ENCODE measurements around the gene MRPL55.

Gene MRPL55

DNA sequence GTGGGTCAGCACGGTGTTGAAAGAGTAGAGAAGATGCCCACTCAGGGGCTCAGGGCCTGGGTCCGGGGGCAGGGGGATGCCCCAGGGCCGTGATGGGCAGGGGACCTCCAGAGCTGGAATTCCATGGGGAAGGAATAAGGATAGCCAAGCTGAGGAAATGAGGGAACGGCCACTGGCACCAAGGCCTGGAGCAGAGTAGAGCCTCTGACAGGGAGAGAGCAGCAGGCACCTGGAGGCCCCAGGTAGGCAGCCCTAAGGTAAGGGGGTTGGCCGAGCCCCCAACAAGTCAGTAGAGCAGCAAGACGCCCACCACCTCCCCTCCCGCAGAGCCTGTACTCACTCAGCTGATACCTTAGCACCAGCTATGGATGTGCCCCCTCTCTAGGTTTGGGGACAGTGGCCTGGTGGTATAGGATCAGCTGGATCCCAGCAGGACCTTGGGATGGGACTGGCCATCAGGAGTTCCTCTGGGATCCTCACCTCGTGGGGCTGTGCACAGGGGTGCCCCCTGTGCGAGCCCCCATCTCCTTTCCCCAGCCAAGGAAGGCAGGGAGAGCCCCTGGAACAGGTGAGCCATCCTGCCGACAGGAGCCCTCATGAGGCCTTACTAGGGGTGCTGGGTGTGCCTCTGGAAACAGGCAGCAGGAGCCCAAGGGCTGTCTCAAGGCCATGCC is 47.6 kb downstream of the MRPL55 start:
- TF ChIP-seq CTCF (conservative IDR thresholded peaks at IDR 0.05; ENCODE audit: low read depth, low read length) = no peak
- no peak overlapping the region for H3K4me3 ChIP-seq (IDR thresholded peaks at IDR 0.05; ENCODE audit: insufficient read depth, low read depth, low read length)
- H3K9ac ChIP-seq = no peak overlapping the region
- no peaks in the 10 kb centered on the region for H3K36me3 ChIP-seq (ENCODE audit: insufficient read depth)
- no peaks in the 10 kb centered on the region for H3K4me1 ChIP-seq (ENCODE audit: low read depth, poor library complexity, severe bottlenecking)
- no peaks in the 10 kb centered on the region for H4K20me1 ChIP-seq (ENCODE audit: insufficient read depth)
- no peak overlapping the region for H2AFZ ChIP-seq (ENCODE audit: low read depth)
- peaks cover 5% of the 10 kb centered on the region for H3K27me3 ChIP-seq (ENCODE audit: insufficient read depth, low read depth)
- no peak overlapping the region for H3K27ac ChIP-seq
- H3K4me2 ChIP-seq = no peak overlapping the region
- H3K79me2 ChIP-seq (ENCODE audit: insufficient read depth, low read depth) = no peaks in the 10 kb centered on the region

DNA sequence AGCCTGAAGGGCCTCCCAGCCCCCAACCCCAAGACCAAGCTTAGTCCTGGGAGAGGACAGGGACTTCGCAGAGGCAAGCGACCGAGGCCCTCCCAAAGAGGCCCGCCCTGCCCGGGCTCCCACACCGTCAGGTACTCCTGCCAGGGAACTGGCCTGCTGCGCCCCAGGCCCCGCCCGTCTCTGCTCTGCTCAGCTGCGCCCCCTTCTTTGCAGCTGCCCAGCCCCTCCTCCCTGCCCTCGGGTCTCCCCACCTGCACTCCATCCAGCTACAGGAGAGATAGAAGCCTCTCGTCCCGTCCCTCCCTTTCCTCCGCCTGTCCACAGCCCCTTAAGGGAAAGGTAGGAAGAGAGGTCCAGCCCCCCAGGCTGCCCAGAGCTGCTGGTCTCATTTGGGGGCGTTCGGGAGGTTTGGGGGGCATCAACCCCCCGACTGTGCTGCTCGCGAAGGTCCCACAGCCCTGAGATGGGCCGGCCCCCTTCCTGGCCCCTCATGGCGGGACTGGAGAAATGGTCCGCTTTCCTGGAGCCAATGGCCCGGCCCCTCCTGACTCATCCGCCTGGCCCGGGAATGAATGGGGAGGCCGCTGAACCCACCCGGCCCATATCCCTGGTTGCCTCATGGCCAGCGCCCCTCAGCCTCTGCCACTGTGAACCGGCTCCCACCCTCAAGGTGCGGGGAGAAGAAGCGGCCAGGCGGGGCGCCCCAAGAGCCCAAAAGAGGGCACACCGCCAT is 48.5 kb downstream of the MRPL55 start:
- H3K9ac ChIP-seq = no peak overlapping the region; the same call in 1 of the 2 replicates
- H3K4me1 ChIP-seq (ENCODE audit: low read depth, poor library complexity, severe bottlenecking) = no peaks in the 10 kb centered on the region
- H3K4me2 ChIP-seq = peak overlapping the region; percentile 77
- peak overlapping the region; percentile 76 for H3K4me3 ChIP-seq (IDR thresholded peaks at IDR 0.05; ENCODE audit: insufficient read depth, low read depth, low read length)
- H3K36me3 ChIP-seq (ENCODE audit: insufficient read depth) = no peaks in the 10 kb centered on the region
- H3K27ac ChIP-seq = no peak overlapping the region
- H3K79me2 ChIP-seq (ENCODE audit: insufficient read depth, low read depth) = no peaks in the 10 kb centered on the region
- no peak for TF ChIP-seq CTCF (conservative IDR thresholded peaks at IDR 0.05; ENCODE audit: low read depth, low read length)
- no peaks in the 10 kb centered on the region; the same call in 1 of the 2 replicates for H3K27me3 ChIP-seq (ENCODE audit: insufficient read depth, low read depth)
- H2AFZ ChIP-seq (ENCODE audit: low read depth) = peak overlapping the region; percentile 98
- no peaks in the 10 kb centered on the region for H4K20me1 ChIP-seq (ENCODE audit: insufficient read depth)

GRCh38 chr1:228059634-228060457 is 49.3 kb downstream of the MRPL55 start:
- Histone ChIP-seq H3K9ac (no peak overlapping the region; the same call in 1 of the 2 replicates), H3K79me2 (ENCODE audit: insufficient read depth, low read depth) (no peaks in the 10 kb centered on the region), H4K20me1 (ENCODE audit: insufficient read depth) (no peaks in the 10 kb centered on the region), H3K4me3 (IDR thresholded peaks at IDR 0.05; ENCODE audit: insufficient read depth, low read depth, low read length) (peak overlapping the region; percentile 76), H3K27me3 (ENCODE audit: insufficient read depth, low read depth) (no peaks in the 10 kb centered on the region; the same call in 1 of the 2 replicates), H3K27ac (no peak overlapping the region), H2AFZ (ENCODE audit: low read depth) (peak overlapping the region; percentile 98), H3K4me1 (ENCODE audit: low read depth, poor library complexity, severe bottlenecking) (no peaks in the 10 kb centered on the region), H3K4me2 (peak overlapping the region; percentile 77), H3K36me3 (ENCODE audit: insufficient read depth) (no peaks in the 10 kb centered on the region)
- TF ChIP-seq CTCF (conservative IDR thresholded peaks at IDR 0.05; ENCODE audit: low read depth, low read length) = no peak

- no peaks in the 10 kb centered on the region; the same call in 1 of the 2 replicates for H3K27me3 ChIP-seq (ENCODE audit: insufficient read depth, low read depth)
- no peaks in the 10 kb centered on the region for H3K36me3 ChIP-seq (ENCODE audit: insufficient read depth)
- H3K9ac ChIP-seq = no peak overlapping the region
- peak overlapping the region; percentile 98 for H2AFZ ChIP-seq (ENCODE audit: low read depth)
- no peaks in the 10 kb centered on the region for H3K79me2 ChIP-seq (ENCODE audit: insufficient read depth, low read depth)
- no peaks in the 10 kb centered on the region for H4K20me1 ChIP-seq (ENCODE audit: insufficient read depth)
- H3K4me1 ChIP-seq (ENCODE audit: low read depth, poor library complexity, severe bottlenecking) = no peaks in the 10 kb centered on the region
- H3K4me2 ChIP-seq = peak overlapping the region; percentile 77; the same call in 1 of the 2 replicates
- no peak for TF ChIP-seq CTCF (conservative IDR thresholded peaks at IDR 0.05; ENCODE audit: low read depth, low read length)
- no peak overlapping the region for H3K27ac ChIP-seq
- peak overlapping the region; percentile 76 for H3K4me3 ChIP-seq (IDR thresholded peaks at IDR 0.05; ENCODE audit: insufficient read depth, low read depth, low read length)
These were observed 50.0 kb downstream of the MRPL55 start for GRCh38 chr1:228058949-228059633.
